Stimulated activated CD4-positive, alpha-beta T cell treated with anti-CD3 and anti-CD28 coated beads, Interleukin-12 subunit alpha, Interleukin-12 subunit beta, amount 100 ng/mL, for 4 hours (primary cell): ENCODE measurements around the gene TMPRSS9.
A peak's percentile ranks its signal among the peaks of the same experiment; 100 is the strongest.

Experiments
- DNase-seq: peaks from one replicate; pipeline ENCODE4 v3.0.0-alpha.2; 2020

The TMPRSS9 gene

DNA sequence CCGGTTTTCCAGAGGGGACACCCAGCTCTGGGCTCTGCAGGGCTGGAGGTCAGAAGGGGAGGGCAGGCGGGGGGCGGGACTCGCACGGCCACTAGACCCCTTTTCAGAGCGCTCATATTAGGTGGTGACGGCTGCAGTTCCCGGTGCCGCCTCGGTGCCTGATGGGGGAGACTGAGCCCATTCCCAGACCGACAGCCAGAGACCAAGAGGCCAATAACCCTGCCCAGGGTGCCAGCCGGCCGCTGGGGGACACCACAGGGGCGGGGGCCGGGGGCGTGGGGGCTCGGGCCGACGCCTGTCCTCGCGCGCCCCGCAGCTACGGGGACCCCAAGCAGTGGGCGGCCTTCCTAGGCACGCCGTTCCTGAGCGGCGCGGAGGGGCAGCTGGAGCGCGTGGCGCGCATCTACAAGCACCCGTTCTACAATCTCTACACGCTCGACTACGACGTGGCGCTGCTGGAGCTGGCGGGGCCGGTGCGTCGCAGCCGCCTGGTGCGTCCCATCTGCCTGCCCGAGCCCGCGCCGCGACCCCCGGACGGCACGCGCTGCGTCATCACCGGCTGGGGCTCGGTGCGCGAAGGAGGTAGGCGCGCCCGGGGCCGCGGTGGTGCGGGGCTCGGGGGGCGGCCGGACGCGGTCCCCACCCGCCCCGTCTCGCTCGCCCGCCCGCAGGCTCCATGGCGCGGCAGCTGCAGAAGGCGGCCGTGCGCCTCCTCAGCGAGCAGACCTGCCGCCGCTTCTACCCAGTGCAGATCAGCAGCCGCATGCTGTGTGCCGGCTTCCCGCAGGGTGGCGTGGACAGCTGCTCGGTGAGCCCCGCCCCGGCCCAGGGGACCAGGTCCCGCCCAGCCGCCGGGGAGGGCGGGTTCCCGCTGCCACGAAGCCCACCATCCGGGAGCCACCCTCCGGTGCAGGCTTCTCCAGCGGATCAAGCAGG is 64.9 kb downstream of the TMPRSS9 start:
- DNase-seq: no peak

DNA sequence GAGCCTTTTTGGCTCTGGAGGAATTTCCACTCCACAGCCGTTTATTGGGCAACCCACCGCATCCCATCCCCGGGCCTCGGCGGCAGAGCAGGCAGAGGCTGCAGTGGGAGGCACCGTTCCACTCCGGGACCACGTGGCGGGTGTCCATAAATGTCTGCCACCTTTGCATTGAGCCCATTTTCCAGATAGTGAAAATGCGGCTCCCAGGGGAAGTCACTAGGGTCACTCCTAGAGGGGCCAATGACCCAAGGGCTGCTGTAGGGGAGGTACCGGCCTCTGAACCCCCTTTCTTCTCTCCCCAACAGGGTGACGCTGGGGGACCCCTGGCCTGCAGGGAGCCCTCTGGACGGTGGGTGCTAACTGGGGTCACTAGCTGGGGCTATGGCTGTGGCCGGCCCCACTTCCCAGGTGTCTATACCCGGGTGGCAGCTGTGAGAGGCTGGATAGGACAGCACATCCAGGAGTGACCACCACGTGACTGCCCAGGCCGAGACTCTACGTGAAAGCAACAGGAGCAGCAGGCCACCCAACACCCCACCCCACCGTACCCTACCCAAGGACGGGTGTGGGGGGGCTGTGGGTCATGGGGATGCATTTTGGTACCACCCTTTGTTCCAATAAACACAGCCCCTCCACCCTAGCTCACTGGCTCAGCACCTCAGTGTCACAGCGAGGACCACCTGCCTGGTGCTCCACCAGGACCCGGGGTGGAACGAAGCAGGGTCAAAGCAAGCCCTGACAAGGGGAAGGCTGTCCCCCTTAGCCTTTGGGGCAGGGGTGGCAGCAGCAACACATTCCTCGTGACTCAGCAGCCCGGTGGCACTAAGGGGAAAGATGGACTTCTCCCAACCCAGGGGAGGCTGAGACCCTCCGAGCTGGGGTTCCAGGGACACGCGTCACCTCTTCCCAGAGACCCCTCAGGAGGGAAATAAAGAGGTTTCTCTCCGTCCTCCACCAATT is 65.8 kb downstream of the TMPRSS9 start:
- DNase-seq: no peak

DNA sequence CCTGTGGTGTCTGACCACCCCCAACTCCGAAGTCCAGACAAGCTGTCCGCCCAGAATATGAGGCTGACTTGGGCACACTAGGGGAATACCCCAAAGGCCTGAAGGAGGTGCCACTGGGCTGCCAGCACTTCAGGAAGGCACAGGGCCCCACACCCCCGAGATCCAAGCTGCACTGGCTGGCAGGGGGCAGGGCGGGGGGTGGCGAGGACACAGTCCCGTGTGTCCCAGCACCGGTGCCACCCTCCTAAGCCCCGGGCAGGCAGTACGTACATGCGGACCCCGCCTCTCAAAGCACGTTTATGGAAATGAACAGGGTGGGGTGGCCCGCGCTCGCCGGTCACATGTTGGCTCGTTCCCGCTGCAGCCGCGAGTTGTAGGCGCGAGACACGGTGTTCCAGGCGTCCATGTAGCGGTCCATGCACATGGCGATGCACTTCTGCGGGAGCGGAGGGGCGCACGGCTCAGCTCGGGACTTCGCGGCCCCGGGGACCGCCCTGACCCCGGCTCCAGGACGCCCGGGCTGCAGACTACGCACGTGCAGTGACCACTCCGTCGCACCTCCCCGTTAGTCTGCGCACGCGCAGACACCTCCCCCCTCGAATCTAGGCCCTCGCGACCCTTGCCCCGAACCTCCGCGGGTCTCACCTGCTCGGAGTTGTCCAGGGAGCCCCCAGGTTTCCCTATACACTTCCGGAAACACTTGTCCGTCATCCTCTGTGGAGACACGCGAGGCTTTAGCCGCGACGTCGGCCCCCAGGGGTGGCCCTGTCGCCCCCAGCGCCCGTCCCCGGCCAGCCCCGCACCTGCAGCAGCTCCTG is 66.8 kb downstream of the TMPRSS9 start:
- DNase-seq: peak; percentile 53

DNA sequence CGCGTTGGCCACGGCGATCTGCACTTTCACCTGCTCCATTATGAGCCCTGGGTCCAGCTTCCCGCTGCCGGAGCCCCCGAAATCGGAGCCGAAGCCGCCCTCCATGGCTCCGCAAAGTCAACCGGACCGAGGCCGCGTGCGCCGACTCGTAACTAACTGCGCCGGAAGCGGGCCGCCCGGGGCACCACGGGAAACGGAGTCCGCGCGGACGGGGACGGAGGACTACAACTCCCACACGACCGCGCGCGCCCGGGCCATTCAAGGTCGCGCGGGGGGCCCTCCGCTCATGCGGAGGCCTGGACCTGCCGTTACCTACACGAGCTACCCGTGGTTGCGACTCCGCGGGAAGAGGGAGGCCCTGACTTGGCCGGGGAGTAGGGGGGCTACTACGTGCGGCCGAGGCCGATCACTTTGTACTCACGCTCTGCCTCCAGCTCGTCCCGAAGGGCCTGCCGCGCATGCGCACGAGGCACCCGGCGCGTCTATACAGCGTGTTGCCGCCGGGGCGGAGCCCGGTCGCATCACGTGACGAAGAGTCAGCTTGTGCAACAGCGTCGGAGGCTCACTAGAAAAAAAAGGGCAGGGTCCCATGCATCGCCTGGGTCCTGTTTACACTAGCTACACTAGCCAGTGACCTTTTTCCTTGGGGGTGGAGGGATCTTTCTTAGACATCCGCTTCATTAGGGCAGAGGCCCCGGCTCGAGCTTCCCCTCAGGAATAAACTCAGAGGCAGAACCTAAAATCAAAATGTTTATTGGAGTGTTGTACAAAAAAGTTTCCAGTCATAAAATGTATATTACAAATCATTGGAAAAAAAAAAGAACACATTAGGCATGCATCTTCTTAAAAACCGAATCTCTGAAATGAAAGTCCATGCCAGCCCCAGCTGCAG is 67.6 kb downstream of the TMPRSS9 start, which contains the start of gene TIMM13:
TIMM13 (minus strand) TSS at position 158 of the 892 bp plus-strand sequence; CDS start at position 105, 53 bp downstream.
- DNase-seq: peak; percentile 95

DNA sequence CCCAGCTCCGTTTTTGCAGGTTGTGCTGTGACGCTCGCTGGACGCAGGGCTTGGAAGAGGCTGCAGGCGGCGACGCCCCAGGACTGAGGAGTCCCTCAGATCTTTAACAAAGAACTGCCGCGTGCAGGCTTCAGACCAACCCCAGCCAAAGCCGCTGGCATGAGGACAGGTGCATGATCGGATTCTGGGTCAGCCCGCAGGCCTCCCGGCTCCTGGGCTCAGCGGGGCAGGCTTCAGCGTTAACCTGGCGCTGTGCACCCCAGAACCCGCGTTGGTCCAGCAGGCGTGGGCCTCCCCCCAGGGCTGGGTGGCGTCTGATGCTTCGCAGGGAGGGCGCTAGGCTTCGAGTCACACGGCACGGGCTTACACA is 68.2 kb downstream of the TMPRSS9 start:
- no peak for DNase-seq

DNA sequence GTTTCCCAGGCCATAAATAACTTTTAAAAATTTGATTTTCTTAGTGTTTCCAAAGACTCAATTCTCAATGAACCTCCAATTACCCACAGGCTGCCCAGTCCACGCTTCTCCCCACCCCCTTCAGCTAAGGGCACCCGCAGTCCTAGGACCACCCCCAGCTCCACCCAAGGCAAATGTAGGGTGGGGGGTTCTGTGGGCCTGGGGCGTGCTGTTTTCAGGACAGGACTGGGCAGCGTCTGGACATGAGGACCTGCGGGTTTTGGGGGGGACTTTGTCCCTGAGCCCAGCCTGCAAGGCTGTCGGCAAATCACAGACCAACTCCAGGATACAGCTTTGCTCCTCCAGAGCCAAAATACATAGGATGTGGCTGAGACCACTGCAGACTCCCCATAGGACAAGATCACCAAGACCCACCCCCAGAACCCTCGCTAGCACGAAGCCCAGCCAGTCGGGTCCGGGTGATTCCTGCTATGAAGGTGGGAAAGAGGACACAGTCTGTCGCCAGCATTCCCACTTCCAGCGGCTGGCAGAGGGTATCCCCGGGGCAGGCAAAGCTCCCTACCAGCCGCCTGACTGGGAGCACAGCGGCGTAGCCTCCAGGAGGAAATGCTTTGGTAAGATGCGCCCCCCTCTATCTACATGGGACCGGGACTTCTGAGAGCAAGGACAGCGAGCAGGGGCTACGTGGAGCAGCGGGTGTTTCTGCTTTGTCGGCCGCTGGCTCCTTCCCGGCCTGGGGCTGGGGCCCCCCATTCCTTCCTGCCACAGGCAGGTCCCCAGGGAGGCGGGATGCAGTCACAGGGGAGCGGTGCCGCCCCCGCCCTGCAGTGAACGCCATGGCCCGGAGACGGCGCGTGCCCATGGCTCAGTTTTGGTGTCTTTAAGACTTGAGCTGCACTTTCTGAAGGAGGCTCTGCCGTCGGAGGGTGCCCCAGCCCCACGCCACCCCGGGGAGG is 69.0 kb downstream of the TMPRSS9 start:
- DNase-seq: no peak

DNA sequence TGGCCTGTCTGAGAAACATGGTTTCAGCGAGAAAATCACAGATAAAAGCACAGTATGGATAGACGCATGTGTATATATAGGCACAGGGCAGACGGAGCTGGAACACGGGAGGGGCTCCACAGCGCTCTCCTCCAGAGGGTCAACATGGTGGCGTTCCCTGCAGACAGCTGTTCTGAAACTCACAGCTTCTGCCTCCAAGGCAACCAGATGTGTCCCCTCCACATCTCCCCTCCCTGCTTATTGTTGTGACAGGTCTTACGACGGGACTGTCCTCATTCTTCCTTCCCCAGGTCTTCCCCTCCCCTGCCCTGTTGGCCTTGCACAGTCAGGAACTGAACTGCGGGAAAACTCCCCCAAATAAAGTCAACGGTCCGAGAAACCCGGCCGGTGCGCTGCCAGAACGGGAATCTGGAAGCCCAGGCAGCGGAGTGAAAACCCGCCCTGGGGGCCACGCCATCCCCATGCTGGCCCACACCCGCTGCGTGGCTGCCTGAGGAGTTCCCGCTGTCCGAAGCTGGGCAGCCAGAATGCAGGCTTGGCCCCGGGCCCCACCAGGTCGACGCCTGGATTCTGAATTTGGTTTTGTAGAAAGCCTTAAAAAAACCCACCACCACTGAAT is 70.0 kb downstream of the TMPRSS9 start:
- DNase-seq: no peak

DNA sequence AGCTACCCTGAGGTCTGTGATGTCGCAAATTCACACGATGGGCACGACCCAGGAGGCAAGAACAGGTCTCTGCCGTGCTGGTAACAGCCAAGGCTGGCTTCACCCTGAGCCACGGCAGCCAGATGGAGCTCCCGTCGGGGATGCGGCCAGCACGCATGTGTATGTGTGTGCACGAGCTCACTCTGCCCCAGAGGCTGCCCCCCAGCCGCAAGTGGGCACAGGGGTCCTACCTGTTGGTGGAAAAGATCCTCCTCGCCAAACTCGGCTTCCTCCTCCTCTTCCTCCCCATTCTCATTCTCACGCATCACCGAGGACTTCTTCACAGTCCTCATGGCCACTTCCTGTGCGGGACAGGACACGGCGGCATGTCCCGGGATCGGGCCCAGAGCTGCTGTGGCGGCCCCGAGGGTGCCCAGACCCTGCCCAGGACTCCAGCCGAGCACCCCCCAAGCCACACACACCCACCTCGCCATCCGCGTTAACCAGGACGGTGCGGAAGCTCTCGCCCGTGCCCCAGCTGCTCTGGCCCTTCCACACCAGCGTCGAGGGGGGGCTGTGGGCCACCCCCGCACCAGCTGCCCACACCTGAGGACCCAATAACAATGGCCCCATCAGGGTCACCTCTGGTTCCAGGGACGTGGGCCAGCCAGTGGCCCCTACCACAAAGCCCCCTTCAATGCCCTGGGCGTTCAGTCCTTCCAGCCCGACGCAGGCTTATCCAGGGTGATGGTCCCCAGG is 71.4 kb downstream of the TMPRSS9 start:
- no peak for DNase-seq

DNA sequence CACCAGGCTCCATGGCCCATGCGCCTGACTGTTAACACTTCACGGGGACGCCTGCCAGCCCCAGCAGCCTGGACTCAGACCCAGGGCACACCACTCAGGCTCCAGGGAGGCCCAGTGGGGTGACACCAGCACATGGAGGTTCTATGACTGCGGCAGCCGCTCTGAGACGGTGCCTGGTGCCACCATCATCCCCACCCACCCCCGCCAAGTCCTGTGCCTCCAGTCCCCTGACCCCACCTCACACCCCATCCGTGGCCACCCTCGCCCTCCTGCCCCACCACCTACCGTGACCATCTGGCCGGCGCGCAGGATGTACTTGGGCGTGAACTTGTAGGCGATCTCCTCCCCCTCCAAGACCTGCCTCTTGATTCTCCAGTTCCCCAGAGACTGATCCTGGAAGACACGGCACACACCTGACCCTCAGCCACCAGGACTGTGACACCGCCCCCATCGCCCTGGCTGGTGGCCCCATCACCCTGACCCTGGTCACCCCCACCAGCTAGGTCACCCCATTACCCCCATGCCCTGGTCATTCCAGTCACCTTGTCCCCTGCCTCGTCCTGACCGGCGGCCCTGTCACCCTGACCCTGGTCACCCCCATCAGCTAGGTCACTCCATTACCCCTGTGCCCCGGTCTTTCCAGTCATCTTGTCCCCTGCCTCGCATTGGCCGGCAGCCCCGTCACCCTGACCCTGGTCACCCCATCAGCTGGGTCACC is 72.2 kb downstream of the TMPRSS9 start:
- DNase-seq: no peak

DNA sequence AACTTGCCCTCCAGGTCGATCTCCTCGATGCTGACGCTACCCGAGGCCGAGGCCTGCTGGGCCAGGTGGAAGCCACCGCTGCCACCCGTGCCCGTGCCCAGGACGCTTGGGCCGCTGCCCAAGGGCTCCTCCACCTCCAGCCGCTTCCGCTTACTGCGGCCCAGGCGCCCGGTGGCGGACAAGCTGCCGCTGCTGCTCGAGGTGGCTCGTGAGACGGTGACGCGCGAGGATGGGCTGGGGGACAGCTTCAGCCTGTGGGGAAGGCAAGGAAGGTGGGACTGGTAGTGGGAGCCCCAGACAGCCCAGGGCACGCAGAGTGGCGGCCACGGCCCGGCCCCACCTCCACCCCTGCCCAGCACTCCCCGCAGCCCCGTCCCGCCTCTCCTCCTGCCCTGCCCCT is 73.8 kb downstream of the TMPRSS9 start:
- no peak for DNase-seq

DNA sequence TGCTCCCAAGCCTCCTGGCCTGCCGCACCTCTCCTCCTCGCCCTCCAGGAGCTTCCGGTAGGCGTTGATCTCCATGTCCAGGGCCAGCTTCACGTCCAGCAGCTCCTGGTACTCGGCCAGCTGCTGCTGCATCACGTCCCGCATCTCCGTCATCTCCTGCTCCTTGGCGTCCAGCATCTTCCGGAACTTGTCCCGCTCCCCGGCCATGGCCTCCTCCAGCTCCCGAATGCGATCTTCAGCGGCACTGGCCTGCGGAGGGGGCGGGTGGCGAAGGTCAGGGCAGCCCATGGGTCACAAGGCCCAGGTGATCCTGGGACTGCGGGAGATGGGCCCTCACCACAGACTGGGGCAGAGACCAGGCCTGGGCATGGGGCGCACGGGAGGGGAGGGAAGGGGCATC is 74.2 kb downstream of the TMPRSS9 start:
- DNase-seq: no peak

DNA sequence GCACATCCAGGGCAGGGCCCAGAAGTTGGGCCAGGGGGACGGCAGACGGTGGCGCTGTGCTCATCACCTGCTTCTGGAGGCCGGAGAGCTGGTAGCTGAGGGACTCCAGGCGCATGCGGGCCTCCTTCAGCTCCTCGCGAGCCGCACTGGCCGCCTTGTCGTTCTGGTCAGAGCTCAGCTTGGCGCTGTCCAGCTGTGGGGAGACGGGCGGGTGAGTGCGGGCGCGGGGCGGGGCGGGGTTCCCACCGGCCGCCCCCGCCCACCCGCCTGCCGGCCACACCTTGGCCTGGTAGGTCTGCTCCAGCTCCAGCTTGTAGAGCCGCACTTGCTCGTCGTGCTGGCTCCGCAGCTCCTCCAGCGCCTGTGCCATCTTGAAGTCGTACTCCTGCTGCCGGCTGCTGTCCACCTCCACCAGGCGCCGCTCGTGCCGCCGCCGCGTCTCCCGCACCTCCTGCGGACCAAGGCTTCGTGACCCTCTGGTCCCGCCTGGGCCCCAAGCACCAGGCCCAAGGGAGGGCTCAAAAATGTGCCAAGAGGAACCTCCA is 74.7 kb downstream of the TMPRSS9 start:
- DNase-seq: no peak

DNA sequence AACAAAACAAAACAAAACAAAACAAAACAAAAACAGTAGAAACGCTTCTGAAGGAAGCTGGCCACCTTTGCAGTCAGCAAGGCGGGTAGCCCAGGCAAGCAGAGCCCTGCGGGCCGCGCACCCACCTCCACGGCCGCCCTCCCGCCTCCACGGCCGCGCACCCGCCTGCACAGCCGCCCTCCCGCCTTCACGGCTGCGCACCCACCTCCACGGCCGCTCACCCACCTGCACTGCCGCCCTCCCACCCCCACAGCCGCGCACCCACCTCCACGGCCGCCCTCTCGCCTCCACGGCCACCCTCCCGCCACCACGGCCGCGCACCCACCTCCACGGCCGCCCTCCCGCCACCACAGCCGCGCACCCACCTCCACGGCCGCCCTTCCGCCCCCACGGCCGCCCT is 76.3 kb downstream of the TMPRSS9 start:
- no peak for DNase-seq

DNA sequence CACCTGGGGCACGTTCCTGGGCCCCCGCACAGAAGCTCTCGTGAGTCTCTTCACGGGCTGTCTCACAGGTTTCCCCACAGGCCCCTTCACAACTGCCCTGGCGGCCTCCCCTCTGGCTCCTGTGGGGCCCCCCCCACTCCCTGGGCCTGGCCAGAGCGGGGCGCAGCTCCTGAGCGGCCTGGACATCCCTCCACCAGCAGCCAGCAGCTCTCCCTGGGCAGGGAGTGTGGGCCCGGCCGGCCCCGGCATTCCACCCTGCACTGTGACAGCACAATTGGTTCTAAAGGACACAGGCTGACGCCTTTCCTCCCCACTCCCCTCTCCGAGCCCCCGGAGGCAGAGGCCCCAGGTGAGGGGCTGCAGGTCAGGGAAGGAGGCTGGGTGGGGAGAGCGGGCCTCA is 76.9 kb downstream of the TMPRSS9 start:
- no peak for DNase-seq

DNA sequence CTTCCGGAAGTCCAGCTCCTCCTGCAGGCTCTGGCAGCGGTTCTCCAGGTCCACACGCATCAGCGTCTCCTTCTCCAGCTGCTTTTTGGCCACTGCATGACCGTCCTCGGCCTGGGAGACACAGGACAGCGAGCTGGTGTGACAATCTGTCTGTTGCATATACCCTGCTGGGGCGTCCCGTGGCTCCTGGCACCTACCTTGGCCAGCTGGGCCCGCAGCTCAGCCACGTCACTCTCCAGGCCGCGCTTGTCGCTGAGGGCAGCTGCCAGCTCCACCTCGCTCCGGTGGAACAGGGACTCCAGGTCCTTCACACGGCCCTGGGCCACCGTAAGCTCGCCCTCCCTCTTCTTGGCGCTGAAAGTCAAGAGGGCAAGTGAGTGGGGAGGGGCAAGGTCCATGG is 78.1 kb downstream of the TMPRSS9 start:
- DNase-seq: no peak

DNA sequence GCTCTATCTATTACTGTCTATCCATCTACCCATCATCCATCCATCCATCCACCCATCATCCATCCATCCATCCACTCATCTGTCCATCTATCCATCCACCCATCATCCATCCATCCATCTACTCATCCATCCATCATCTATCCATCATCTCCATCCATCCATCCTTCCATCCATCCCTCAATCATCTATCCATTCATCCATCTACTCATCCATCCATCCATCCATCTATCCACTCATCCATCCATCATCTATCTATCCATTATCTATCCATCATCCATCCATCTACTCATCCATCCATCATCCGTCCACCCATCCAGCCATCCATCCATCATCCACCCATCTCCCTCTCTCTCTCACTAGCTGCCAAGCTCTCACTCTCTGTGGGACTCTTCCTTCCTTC is 80.5 kb downstream of the TMPRSS9 start:
- DNase-seq: no peak

DNA sequence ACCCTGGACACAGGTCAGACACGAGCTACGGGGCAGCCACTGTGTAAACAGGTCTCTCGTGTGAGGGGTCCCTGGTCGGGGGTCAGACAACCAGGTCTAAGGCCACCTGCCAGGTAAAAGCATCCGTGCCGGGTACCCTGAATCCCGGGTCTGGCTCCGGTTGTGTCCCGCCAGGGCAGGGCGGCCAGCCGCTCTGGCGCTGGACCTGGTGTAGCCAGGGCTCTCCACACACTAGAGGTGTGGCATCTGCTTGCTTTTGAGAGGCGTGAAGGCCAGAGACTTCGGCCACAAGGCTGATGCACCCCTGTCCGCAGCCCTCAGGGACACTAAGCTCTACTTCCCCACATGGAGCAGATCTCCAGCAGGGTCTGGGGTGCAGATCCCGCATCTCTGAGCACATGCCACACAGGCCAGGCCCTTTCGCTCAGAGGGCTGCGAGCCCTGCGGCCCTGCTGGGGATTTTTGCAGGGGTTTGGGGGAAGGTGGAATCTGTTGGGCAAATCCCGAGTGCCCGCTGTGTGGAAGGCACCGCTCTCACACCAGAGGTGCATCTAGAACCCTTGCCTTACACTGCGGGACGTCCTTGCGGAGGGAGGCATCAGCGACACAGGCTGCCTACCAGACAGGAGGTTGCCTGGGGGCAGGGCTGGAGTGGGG is 81.2 kb downstream of the TMPRSS9 start:
- no peak for DNase-seq
